Mesenchymal stem cell (in vitro differentiated cells and primary cell): ENCODE data around the gene FZD4.

ENCODE experiments used
- DNase-seq: peaks from one replicate; pipeline ENCODE4 v3.0.0-alpha.2; 2013
- H2AFZ ChIP-seq: one replicate; pipeline ENCODE4 v1.6.1; 2013; ENCODE audit warnings: low read depth, mild to moderate bottlenecking, control low read depth, inconsistent platforms, low read length, moderate library complexity
- H2AK5ac ChIP-seq: 2 replicates; pipeline ENCODE4 v1.6.1; 2013; ENCODE audit warnings: low read length, moderate library complexity, mild to moderate bottlenecking, inconsistent platforms; ENCODE audit not compliant: severe bottlenecking
- H2BK120ac ChIP-seq: one replicate; pipeline ENCODE4 v1.6.1; 2013; ENCODE audit warnings: low read depth, mild to moderate bottlenecking, inconsistent platforms, low read length, moderate library complexity
- H2BK12ac ChIP-seq, 2 experiments: one replicate each; pipeline ENCODE4 v1.6.1; 2013; ENCODE audit warnings: inconsistent platforms in 2 of 2, low read length in 2 of 2, mild to moderate bottlenecking in 2 of 2, moderate library complexity in 2 of 2, control low read depth in 1 of 2
- H2BK15ac ChIP-seq: one replicate; pipeline ENCODE4 v1.6.1; 2013; ENCODE audit warnings: mild to moderate bottlenecking, low read depth, inconsistent platforms; ENCODE audit not compliant: poor library complexity, severe bottlenecking
- H2BK5ac ChIP-seq: 2 replicates; pipeline ENCODE4 v1.6.1; 2013; ENCODE audit warnings: low read depth, mild to moderate bottlenecking, low read length, control low read depth, inconsistent platforms; ENCODE audit not compliant: poor library complexity, severe bottlenecking
- H3K14ac ChIP-seq, 2 experiments: one replicate each; pipeline ENCODE4 v1.6.1; 2013; ENCODE audit warnings: inconsistent platforms in 2 of 2, low read length in 2 of 2, control low read depth in 1 of 2, mild to moderate bottlenecking in 1 of 2, moderate library complexity in 1 of 2
- H3K18ac ChIP-seq, 2 experiments: one replicate each; pipeline ENCODE4 v1.6.1; 2013; ENCODE audit warnings: inconsistent platforms in 2 of 2, low read length in 2 of 2, control low read depth in 1 of 2, low read depth in 1 of 2, mild to moderate bottlenecking in 1 of 2
- H3K23ac ChIP-seq, 2 experiments: one replicate each; pipeline ENCODE4 v1.6.1; 2013; ENCODE audit warnings: inconsistent platforms in 2 of 2, low read length in 2 of 2, mild to moderate bottlenecking in 2 of 2, moderate library complexity in 2 of 2, control low read depth in 1 of 2
- H3K27ac ChIP-seq: 2 replicates; pipeline ENCODE4 v1.5.1; 2013; ENCODE audit warnings: mild to moderate bottlenecking, moderate library complexity, low read length, control low read depth, inconsistent platforms; ENCODE audit not compliant: poor library complexity, severe bottlenecking
- H3K27me3 ChIP-seq, 2 experiments: 2 replicates each; pipeline versions ENCODE4 v1.6.1 to v1.7.0; 2013; ENCODE audit warnings: low read length in 2 of 2, mild to moderate bottlenecking in 2 of 2, moderate library complexity in 2 of 2, control low read depth in 1 of 2, inconsistent platforms in 1 of 2; ENCODE audit not compliant: control insufficient read depth in 1 of 2, insufficient read depth in 1 of 2
- H3K36me3 ChIP-seq, 2 experiments: 2 replicates each; pipeline versions ENCODE4 v1.6.1 to v1.7.0; 2013; ENCODE audit warnings: low read length in 2 of 2, control low read depth in 1 of 2, inconsistent platforms in 1 of 2, low read depth in 1 of 2, mild to moderate bottlenecking in 1 of 2; ENCODE audit not compliant: insufficient read depth in 2 of 2, control insufficient read depth in 1 of 2
- H3K4ac ChIP-seq, 2 experiments: one replicate each; pipeline ENCODE4 v1.6.1; 2013; ENCODE audit warnings: inconsistent platforms in 2 of 2, low read length in 2 of 2, mild to moderate bottlenecking in 2 of 2, moderate library complexity in 2 of 2, control low read depth in 1 of 2, low read depth in 1 of 2
- H3K4me1 ChIP-seq: 2 replicates; pipeline ENCODE4 v1.6.1; 2013; ENCODE audit warnings: low read depth, low read length, control low read depth; ENCODE audit not compliant: control insufficient read depth, insufficient read depth
- H3K4me2 ChIP-seq: 2 replicates; pipeline ENCODE4 v1.6.1; 2013; ENCODE audit warnings: low read length, mild to moderate bottlenecking, inconsistent platforms; ENCODE audit not compliant: poor library complexity, severe bottlenecking
- H3K4me3 ChIP-seq, 2 experiments: 2 replicates each; pipeline versions ENCODE4 v1.5.1 to v1.7.0; 2013; ENCODE audit warnings: low read length in 2 of 2, mild to moderate bottlenecking in 2 of 2, control low read depth in 1 of 2, low read depth in 1 of 2; ENCODE audit not compliant: insufficient read depth in 1 of 2
- H3K79me1 ChIP-seq: replicated peaks from 2 replicates; pipeline ENCODE4 v1.6.1; 2013; ENCODE audit warnings: mild to moderate bottlenecking, control low read depth, low read length, inconsistent platforms; ENCODE audit not compliant: poor library complexity, severe bottlenecking
- H3K9ac ChIP-seq: 2 replicates; pipeline ENCODE4 v1.7.0; 2013; ENCODE audit warnings: mild to moderate bottlenecking, low read length, moderate library complexity
- H3K9me3 ChIP-seq: 2 replicates; pipeline ENCODE4 v1.7.0; 2013; ENCODE audit warnings: mild to moderate bottlenecking, low read length; ENCODE audit not compliant: control insufficient read depth
- H4K8ac ChIP-seq: one replicate; pipeline ENCODE4 v1.6.1; 2013; ENCODE audit warnings: inconsistent platforms, mild to moderate bottlenecking, low read length, moderate library complexity
- H4K91ac ChIP-seq: one replicate; pipeline ENCODE4 v1.6.1; 2013; ENCODE audit warnings: mild to moderate bottlenecking, low read length, inconsistent platforms
- WGBS: methylation state at CpG from one replicate; pipeline ENCODE4 v1.1.7; 2013; ENCODE audit warnings: mixed read lengths; 5-methylcytosine and 5-hydroxymethylcytosine counted together

The FZD4 gene

DNA sequence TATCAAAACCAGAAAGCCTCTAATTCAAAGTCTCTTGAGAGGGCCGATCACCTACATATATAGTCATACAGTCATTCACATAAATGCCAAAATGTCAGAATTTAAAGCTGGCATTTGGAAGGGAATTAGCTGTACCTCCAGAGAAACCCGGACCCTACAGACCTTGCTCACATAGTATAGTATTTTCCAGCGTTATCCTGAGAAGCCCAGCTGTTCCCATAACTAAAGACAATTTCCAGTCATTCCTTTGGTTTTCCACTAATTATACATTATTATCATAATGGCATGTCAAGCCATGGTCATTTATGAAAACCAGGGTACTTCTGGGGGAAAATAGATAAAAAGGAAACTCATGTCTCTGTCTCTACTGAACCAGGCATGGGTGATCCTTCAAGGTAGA, 53.6 kb downstream of the FZD4 start:
- Histone ChIP-seq H2BK5ac (no peak overlapping the region), H2BK12ac (no peak overlapping the region), H3K4ac (no peak overlapping the region), H2AFZ (no peak overlapping the region), H3K9me3 (no peaks in the 10 kb centered on the region), H3K18ac (no peak overlapping the region), H3K27ac (no peak overlapping the region), H2BK120ac (no peak overlapping the region), H2BK15ac (no peak overlapping the region), H3K36me3 (peaks cover 0 to 7% of the 10 kb centered on the region in 2 experiments), H3K27me3 (no peaks in the 10 kb centered on the region), H3K23ac (no peak overlapping the region), H4K91ac (no peak overlapping the region), H2AK5ac (no peak overlapping the region), H3K4me3 (no peak overlapping the region), H3K4me2 (no peak overlapping the region), H3K14ac (no peak overlapping the region), H4K8ac (no peak overlapping the region), H3K9ac (no peak overlapping the region), H3K79me1 (peaks cover 9% of the 10 kb centered on the region), H3K4me1 (no peaks in the 10 kb centered on the region)
- 95% methylated on average over 3 of the region's 3 CpGs for WGBS
- no peak for DNase-seq

DNA sequence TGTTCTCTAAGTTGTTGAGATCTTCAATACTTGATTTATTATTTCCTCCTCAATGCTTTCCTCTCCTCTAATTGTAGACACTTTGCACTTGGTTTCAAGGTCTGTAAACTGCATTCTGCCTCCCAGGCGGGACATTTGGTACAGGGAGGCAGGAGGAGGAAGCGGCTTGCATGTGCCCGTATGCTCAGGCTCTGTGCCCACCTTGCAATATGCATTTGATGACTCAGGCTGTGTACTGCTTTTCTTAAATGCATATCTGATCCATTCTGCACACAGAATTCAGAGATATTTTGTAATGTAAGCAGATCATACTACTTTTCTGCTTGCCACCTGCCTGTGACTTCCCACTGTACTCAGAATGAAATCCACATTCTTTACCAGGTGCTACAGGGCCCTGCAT, 55.0 kb downstream of the FZD4 start:
- Histone ChIP-seq H4K91ac (peak overlapping the region; percentile 21), H2AK5ac (no peak overlapping the region), H3K9me3 (no peaks in the 10 kb centered on the region), H3K4me1 (no peaks in the 10 kb centered on the region), H3K27me3 (no peaks in the 10 kb centered on the region), H2BK120ac (no peak overlapping the region), H2AFZ (no peak overlapping the region), H3K79me1 (peaks cover 8% of the 10 kb centered on the region), H3K23ac (no peak overlapping the region), H3K27ac (no peak overlapping the region), H3K14ac (peak overlapping the region in 1 of 2 experiments; percentile 77), H3K4me3 (no peak overlapping the region), H3K18ac (no peak overlapping the region), H3K4ac (no peak overlapping the region), H2BK15ac (peak overlapping the region; percentile 12), H4K8ac (peak overlapping the region; percentile 12), H2BK12ac (no peak overlapping the region), H3K9ac (no peak overlapping the region), H2BK5ac (no peak overlapping the region), H3K4me2 (no peak overlapping the region), H3K36me3 (no peaks in the 10 kb centered on the region)
- 72% methylated on average over 3 of the region's 3 CpGs for WGBS
- no peak for DNase-seq

DNA sequence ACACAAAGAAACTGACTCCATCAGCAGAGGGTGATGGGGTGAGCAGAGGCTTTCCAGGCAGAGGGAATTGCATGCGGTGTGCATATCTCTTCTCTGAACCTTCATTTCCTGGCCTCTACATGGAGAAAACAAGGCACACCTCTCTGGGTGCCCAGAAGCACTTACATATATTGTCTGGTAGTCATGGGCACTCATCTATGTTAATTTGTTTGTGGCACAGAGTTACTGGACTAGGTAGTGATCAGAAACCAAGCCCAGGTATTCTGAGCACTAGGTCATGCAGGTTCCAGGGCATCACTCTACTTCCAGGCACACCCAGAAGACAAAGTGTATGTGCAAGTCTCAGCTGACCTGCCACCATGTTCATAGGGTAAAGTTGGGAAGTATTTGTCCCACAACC, 56.5 kb downstream of the FZD4 start:
- Histone ChIP-seq H4K8ac (no peak overlapping the region), H2BK5ac (no peak overlapping the region), H3K14ac (peak overlapping the region in 1 of 2 experiments; percentile 19), H3K9me3 (no peaks in the 10 kb centered on the region), H2BK15ac (no peak overlapping the region), H3K27me3 (no peaks in the 10 kb centered on the region), H3K9ac (no peak overlapping the region), H2AK5ac (no peak overlapping the region), H3K4me2 (no peak overlapping the region), H3K18ac (no peak overlapping the region), H3K27ac (no peak overlapping the region), H3K79me1 (peaks cover 8% of the 10 kb centered on the region), H2BK12ac (no peak overlapping the region), H2AFZ (no peak overlapping the region), H2BK120ac (no peak overlapping the region), H3K4me3 (no peak overlapping the region), H3K4me1 (no peaks in the 10 kb centered on the region), H3K23ac (no peak overlapping the region), H3K36me3 (no peaks in the 10 kb centered on the region), H3K4ac (no peak overlapping the region), H4K91ac (no peak overlapping the region)
- 100% methylated on average over 1 of the region's 1 CpG for WGBS
- DNase-seq: no peak

DNA sequence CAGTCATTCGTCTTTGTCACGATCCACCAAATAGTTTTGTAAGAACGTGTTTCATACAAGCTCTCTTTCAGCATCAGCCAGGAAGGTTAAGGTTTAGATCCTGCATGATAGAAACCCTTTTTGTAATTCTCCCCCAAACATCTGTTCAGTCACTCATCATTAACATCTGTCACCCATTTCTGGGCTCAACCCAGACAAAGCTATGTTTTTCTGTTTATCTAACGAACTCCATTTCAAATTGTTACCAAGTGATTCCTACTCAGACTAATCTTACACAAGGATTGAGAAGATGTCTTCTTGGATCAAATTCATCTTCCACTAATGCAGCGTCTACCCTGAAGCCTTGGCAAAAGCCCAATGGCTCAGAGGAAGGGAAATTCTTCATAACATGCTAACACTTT, 58.8 kb downstream of the FZD4 start:
- Histone ChIP-seq H3K9me3 (no peaks in the 10 kb centered on the region), H3K23ac (no peak overlapping the region), H3K27ac (no peak overlapping the region), H2BK12ac (no peak overlapping the region), H3K4me2 (no peak overlapping the region), H4K91ac (no peak overlapping the region), H3K36me3 (no peaks in the 10 kb centered on the region), H3K18ac (no peak overlapping the region), H3K4me1 (no peaks in the 10 kb centered on the region), H3K27me3 (no peaks in the 10 kb centered on the region), H2AK5ac (no peak overlapping the region), H2BK120ac (no peak overlapping the region), H4K8ac (no peak overlapping the region), H3K4ac (no peak overlapping the region), H3K9ac (no peak overlapping the region), H3K79me1 (peaks cover 8% of the 10 kb centered on the region), H2BK5ac (no peak overlapping the region), H3K14ac (no peak overlapping the region), H2BK15ac (no peak overlapping the region), H3K4me3 (no peak overlapping the region), H2AFZ (no peak overlapping the region)
- DNase-seq: no peak
- 89% methylated on average over 5 of the region's 5 CpGs for WGBS
